ENCODE results near the gene GABPB2. TPM values are rescaled to one million over a fixed set of nuclear protein-coding genes. Genes with fewer than 3 reads are reported as not detected.

The GABPB2 gene
- total RNA-seq, 4 donors from 2014 or later, result 16.2 to 20.6 (median 18.1) TPM

GRCh38 chr1:151134396-151134795 lies 63.8 kb downstream of the GABPB2 start:
- 89% methylated on average over 3 of the region's 3 CpGs for WGBS
- no peaks in the 10 kb centered on the region for H3K27me3 ChIP-seq

GRCh38 chr1:151134991-151135390 lies 64.4 kb downstream of the GABPB2 start:
- no peak for TF ChIP-seq EP300 (IDR thresholded peaks at IDR 0.05)
- TF ChIP-seq CTCF (IDR thresholded peaks at IDR 0.05), result no peak
- TF ChIP-seq POLR2AphosphoS5 (IDR thresholded peaks at IDR 0.05), result no peak
- no peak for TF ChIP-seq POLR2A (IDR thresholded peaks at IDR 0.05)
- DNase-seq (ENCODE audit: low spot score in 2 of 2), result no peak
- no peak overlapping the region for H3K4me3 ChIP-seq
- H3K27me3 ChIP-seq, result no peaks in the 10 kb centered on the region
- no peaks in the 10 kb centered on the region for H3K9me3 ChIP-seq
- no peak overlapping the region for H3K27ac ChIP-seq
- 100% methylated on average over 4 of the region's 7 CpGs for WGBS
- H3K36me3 ChIP-seq, result peaks cover 40% of the 10 kb centered on the region
- H3K4me1 ChIP-seq, result peaks cover 13% of the 10 kb centered on the region

More at GRCh38 chr1:151134396-151134795, 63.8 kb downstream of the GABPB2 start:
- Histone ChIP-seq H3K4me3 (no peak overlapping the region), H3K9me3 (no peaks in the 10 kb centered on the region), H3K36me3 (peaks cover 37% of the 10 kb centered on the region), H3K27ac (no peak overlapping the region), H3K4me1 (peaks cover 13% of the 10 kb centered on the region)
- TF ChIP-seq POLR2A (IDR thresholded peaks at IDR 0.05), result no peak
- no peak for TF ChIP-seq CTCF (IDR thresholded peaks at IDR 0.05)
- no peak for TF ChIP-seq EP300 (IDR thresholded peaks at IDR 0.05)
- no peak for TF ChIP-seq POLR2AphosphoS5 (IDR thresholded peaks at IDR 0.05)
- peak in 1 of 2 donors; percentile 26 for DNase-seq (ENCODE audit: low spot score in 2 of 2)

GRCh38 chr1:151135433-151136385 lies 65.1 kb downstream of the GABPB2 start:
- peaks cover 40% of the 10 kb centered on the region for H3K36me3 ChIP-seq
- no peak overlapping the region for H3K27ac ChIP-seq
- no peak for TF ChIP-seq POLR2AphosphoS5 (IDR thresholded peaks at IDR 0.05)
- TF ChIP-seq POLR2A (IDR thresholded peaks at IDR 0.05), result no peak
- TF ChIP-seq EP300 (IDR thresholded peaks at IDR 0.05), result no peak
- TF ChIP-seq CTCF (IDR thresholded peaks at IDR 0.05), result no peak

GRCh38 chr1:151137789-151138188 lies 67.2 kb downstream of the GABPB2 start:
- Histone ChIP-seq H3K4me3 (no peak overlapping the region), H3K36me3 (peaks cover 45% of the 10 kb centered on the region), H3K27me3 (no peaks in the 10 kb centered on the region), H3K27ac (no peak overlapping the region), H3K9me3 (no peaks in the 10 kb centered on the region), H3K4me1 (no peaks in the 10 kb centered on the region)
- no peak for TF ChIP-seq POLR2A (IDR thresholded peaks at IDR 0.05)
- TF ChIP-seq CTCF (IDR thresholded peaks at IDR 0.05), result no peak
- TF ChIP-seq POLR2AphosphoS5 (IDR thresholded peaks at IDR 0.05), result no peak
- no peak for TF ChIP-seq EP300 (IDR thresholded peaks at IDR 0.05)
- 97% methylated on average over 7 of the region's 7 CpGs for WGBS
- DNase-seq (ENCODE audit: low spot score in 2 of 2), result no peak

More at GRCh38 chr1:151135433-151136385, 65.1 kb downstream of the GABPB2 start:
- Histone ChIP-seq H3K4me3 (no peak overlapping the region), H3K27me3 (no peaks in the 10 kb centered on the region), H3K4me1 (peaks cover 13% of the 10 kb centered on the region), H3K9me3 (no peaks in the 10 kb centered on the region)
- DNase-seq (ENCODE audit: low spot score in 2 of 2), result no peak
- WGBS, result 87% methylated on average over 9 of the region's 12 CpGs

- TF ChIP-seq POLR2AphosphoS5 (IDR thresholded peaks at IDR 0.05) (no peak), EP300 (IDR thresholded peaks at IDR 0.05) (no peak), CTCF (IDR thresholded peaks at IDR 0.05) (no peak), POLR2A (IDR thresholded peaks at IDR 0.05) (no peak)
- H3K36me3 ChIP-seq, result peaks cover 21% of the 10 kb centered on the region
- DNase-seq (ENCODE audit: low spot score in 2 of 2), result peak in 1 of 2 donors; percentile 29
- H3K4me3 ChIP-seq, result no peak overlapping the region
- no peak overlapping the region for H3K27ac ChIP-seq
- H3K4me1 ChIP-seq, result peaks cover 27% of the 10 kb centered on the region
- 83% methylated on average over 1 of the region's 5 CpGs for WGBS
- no peaks in the 10 kb centered on the region for H3K27me3 ChIP-seq
- no peaks in the 10 kb centered on the region for H3K9me3 ChIP-seq
Observed at GRCh38 chr1:151142411-151143056, 72.0 kb downstream of the GABPB2 start.
